Activated CD4-positive, alpha-beta memory T cell treated with anti-CD3 and anti-CD28 coated beads, Interleukin-2, amount 10 ng/mL, durations not matched to agents 7 days and 5 days (primary cell): ENCODE data around the gene PAIP2. TPM values are rescaled to one million over a fixed set of nuclear protein-coding genes. Genes with fewer than 3 reads are reported as not detected.

ENCODE experiments used
- CTCF ChIA-PET: fragments of 350-600 bp; sonication (Branson Sonifier 250); formaldehyde crosslinking; loops from one replicate; lab custom pipeline; 2021; ENCODE audit warnings: antibody characterized with exemption, inconsistent platforms; lab: Charles Lee
- POLR2A ChIA-PET: fragments of 350-600 bp; sonication (Branson Sonifier 250); formaldehyde crosslinking; loops from one replicate; lab custom pipeline; 2021; ENCODE audit warnings: antibody characterized with exemption; lab: Charles Lee
- DNase-seq: peaks from one replicate; pipeline ENCODE4 v3.0.0-alpha.2; 2020
- H3K27ac Mint-ChIP-seq: one replicate; pipeline ENCODE4 v1.8.0; 2021; ENCODE audit warnings: mild to moderate bottlenecking, mixed read lengths
- H3K27me3 Mint-ChIP-seq: one replicate; pipeline ENCODE4 v1.8.0; 2021; ENCODE audit warnings: mixed read lengths
- H3K36me3 Mint-ChIP-seq: one replicate; pipeline ENCODE4 v1.8.0; 2021; ENCODE audit warnings: low read depth, mixed read lengths
- H3K4me1 Mint-ChIP-seq: one replicate; pipeline ENCODE4 v1.8.0; 2021; ENCODE audit warnings: mixed read lengths
- H3K4me3 Mint-ChIP-seq: one replicate; pipeline ENCODE4 v1.8.0; 2021; ENCODE audit warnings: mild to moderate bottlenecking, mixed read lengths
- H3K9me3 Mint-ChIP-seq: one replicate; pipeline ENCODE4 v1.8.0; 2021; ENCODE audit warnings: mixed read lengths
- total RNA-seq, 2 experiments: library from RNA; stranded (reverse); gene quantifications; one replicate each; pipeline ENCODE4 v1.2.3, GENCODE V29; 2021

The PAIP2 gene
- total RNA-seq, 2 experiments from 2014 or later, result 127 to 130 TPM

DNA sequence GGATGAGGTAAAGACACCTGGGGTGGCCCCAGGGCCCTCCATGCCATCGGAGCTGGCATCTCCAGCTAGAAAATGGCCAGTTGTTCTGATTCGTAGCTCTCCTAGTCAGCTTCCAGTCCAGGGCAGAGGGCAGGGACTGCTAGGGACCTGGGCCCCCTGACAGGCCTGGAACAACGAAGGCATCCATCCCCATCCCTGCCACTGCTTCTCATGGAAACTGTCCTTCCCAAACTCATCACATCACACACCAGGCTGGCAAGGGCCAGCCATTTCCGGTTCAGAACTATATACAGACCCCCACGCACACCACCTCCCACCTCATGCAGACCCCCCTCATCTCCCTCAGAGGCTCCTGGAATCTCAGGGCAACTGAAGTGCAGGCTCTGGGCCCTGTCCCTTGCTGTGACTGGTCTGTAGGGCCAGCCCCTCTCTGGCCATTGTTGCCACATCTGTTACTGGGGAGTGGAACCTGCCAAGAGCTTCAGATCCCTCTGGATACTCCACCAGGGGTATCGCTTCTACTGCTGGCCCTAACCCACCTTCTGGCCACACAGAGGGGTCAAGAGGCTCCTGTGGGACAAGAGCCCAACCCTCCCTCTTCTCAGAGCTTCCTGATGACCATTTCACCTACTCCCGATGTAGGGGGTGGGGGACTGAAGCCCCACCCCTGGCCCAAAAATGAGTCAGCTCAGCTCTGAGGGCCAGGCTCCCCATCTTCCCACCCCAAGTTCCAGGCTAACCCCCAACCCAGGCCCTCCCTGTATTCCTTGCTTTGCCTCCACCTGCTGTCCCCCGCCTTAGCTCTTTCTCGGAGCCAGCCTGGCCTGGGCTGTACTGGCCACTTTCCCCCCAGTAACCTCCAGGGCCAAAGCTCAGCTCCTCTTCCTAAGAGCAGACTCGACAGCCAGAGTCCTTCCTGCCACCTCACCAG, 49.2 kb downstream of the PAIP2 start:
- H3K9me3 Mint-ChIP-seq, result no peaks in the 10 kb centered on the region
- no peak for DNase-seq
- POLR2A ChIA-PET, result interaction anchor here (0.9 to 10.9 kb wide), 29 partner anchors 9 to 848 kb away, joined by 3 to 122 read pairs (median 5); partner anchors contain the start of genes ETF1, HSPA9, MATR3 and PAIP2
- H3K36me3 Mint-ChIP-seq, result peaks cover 14% of the 10 kb centered on the region
- peak overlapping the region; percentile 99 for H3K27ac Mint-ChIP-seq
- CTCF ChIA-PET, result interaction anchor here (0.6 to 5.2 kb wide), 10 partner anchors 9 to 139 kb away, joined by 3 to 26 read pairs (median 6); partner anchors contain the start of genes PAIP2 and SPATA24
- H3K4me1 Mint-ChIP-seq, result peaks cover 64% of the 10 kb centered on the region
- H3K4me3 Mint-ChIP-seq, result peak overlapping the region; percentile 99
- no peaks in the 10 kb centered on the region for H3K27me3 Mint-ChIP-seq

- Mint-ChIP-seq H3K27ac (peak overlapping the region; percentile 99), H3K4me3 (peak overlapping the region; percentile 99), H3K36me3 (peaks cover 22% of the 10 kb centered on the region), H3K27me3 (no peaks in the 10 kb centered on the region), H3K4me1 (peaks cover 63% of the 10 kb centered on the region), H3K9me3 (no peaks in the 10 kb centered on the region)
- ChIA-PET CTCF (interaction anchor here (0.6 to 5.2 kb wide), 12 partner anchors 9 to 170 kb away, joined by 3 to 26 read pairs (median 5); partner anchors contain the start of genes PAIP2, SPATA24 and STING1), POLR2A (interaction anchor here (0.7 to 10.9 kb wide), 27 partner anchors 10 to 849 kb away, joined by 3 to 122 read pairs (median 5); partner anchors contain the start of genes DNAJC18, ETF1, HSPA9 and MATR3)
- DNase-seq, result peak; percentile 58
Measured at GRCh38 chr5:139391570-139392323, 50.1 kb downstream of the PAIP2 start.

DNA sequence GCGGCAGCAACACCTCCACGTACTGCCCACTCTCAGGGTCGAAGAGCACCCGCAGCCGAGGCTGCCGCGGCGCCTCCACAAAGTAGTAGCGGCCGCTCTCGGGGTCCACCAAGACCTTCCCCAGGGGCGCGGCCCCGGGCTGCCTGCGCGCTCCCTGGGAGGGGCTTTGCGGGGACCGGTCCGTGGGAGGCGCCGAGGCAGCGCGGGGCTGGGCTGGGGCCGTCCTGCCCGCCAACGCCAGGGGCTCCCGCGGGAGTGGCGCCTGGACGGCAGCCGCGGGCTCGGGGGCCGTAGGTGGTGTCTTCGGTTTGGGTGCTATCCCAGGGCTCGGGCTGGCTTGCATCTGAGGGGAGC, 50.6 kb downstream of the PAIP2 start:
- Mint-ChIP-seq H3K27me3 (no peaks in the 10 kb centered on the region), H3K9me3 (no peaks in the 10 kb centered on the region), H3K27ac (peak overlapping the region; percentile 99), H3K4me3 (peak overlapping the region; percentile 99), H3K36me3 (peaks cover 27% of the 10 kb centered on the region), H3K4me1 (peaks cover 66% of the 10 kb centered on the region)
- ChIA-PET POLR2A (interaction anchor here (0.7 to 10.9 kb wide), 20 partner anchors 12 to 849 kb away, joined by 3 to 122 read pairs (median 6); partner anchors contain the start of genes DNAJC18, ETF1, HSPA9 and MATR3), CTCF (interaction anchor here (0.7 to 5.2 kb wide), 8 partner anchors 10 to 169 kb away, joined by 3 to 26 read pairs (median 4); partner anchors contain the start of genes PAIP2, SPATA24 and STING1)
- no peak for DNase-seq

GRCh38 chr5:139392678-139393496, 51.2 kb downstream of the PAIP2 start:
- peak; percentile 92 for DNase-seq
- Mint-ChIP-seq H3K4me1 (peaks cover 65% of the 10 kb centered on the region), H3K4me3 (peak overlapping the region; percentile 99), H3K36me3 (peaks cover 29% of the 10 kb centered on the region), H3K27ac (peak overlapping the region; percentile 90), H3K27me3 (no peaks in the 10 kb centered on the region), H3K9me3 (no peaks in the 10 kb centered on the region)
- POLR2A ChIA-PET, result interaction anchor here (0.6 to 10.9 kb wide), 20 partner anchors 12 to 817 kb away, joined by 3 to 122 read pairs (median 7); partner anchors contain the start of genes DNAJC18, HSPA9, MATR3 and PAIP2
- CTCF ChIA-PET, result interaction anchor here (0.6 to 5.2 kb wide), 11 partner anchors 10 to 169 kb away, joined by 3 to 26 read pairs (median 3); partner anchors contain the start of genes PAIP2, SPATA24 and STING1

GRCh38 chr5:139393497-139394122, 52.0 kb downstream of the PAIP2 start:
- H3K4me3 Mint-ChIP-seq, result peak overlapping the region; percentile 99
- ChIA-PET POLR2A (interaction anchor here (0.6 to 10.9 kb wide), 12 partner anchors 10 to 182 kb away, joined by 3 to 122 read pairs (median 10); partner anchors contain the start of genes DNAJC18, MATR3, PAIP2 and SPATA24), CTCF (interaction anchor here (0.6 to 5.2 kb wide), 9 partner anchors 9 to 168 kb away, joined by 3 to 26 read pairs (median 4); partner anchors contain the start of genes PAIP2, SPATA24 and STING1)
- H3K27me3 Mint-ChIP-seq, result no peaks in the 10 kb centered on the region
- peak; percentile 39 for DNase-seq
- peak overlapping the region; percentile 90 for H3K27ac Mint-ChIP-seq
- no peaks in the 10 kb centered on the region for H3K9me3 Mint-ChIP-seq
- peaks cover 27% of the 10 kb centered on the region for H3K36me3 Mint-ChIP-seq
- H3K4me1 Mint-ChIP-seq, result peaks cover 63% of the 10 kb centered on the region

DNA sequence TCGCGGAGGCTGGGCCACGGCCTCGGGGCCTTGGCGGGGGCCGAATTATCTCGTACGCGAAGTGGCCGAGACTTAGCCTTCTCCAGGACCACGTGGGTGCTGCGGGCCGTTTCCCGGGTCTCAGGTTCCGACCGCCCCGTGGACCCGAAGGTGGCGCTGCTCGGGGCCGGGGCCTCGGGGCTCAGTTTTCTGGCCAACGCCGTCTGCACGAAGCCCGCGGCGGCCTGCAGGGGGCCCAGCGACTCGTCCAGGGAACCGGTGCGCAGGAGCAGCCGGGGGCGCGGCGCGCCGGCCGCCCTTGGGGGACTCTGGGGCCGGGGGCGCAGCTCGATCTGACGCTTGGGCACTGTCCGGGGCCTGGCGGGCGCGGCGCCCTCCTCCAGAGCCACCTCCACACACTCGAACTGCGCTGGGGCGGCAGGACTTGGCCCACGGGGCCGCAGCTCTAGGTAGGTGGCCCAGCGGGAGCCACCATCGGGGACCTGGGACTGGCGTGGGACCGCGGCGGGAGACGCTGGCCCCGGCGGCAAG, 52.5 kb downstream of the PAIP2 start:
- Mint-ChIP-seq H3K9me3 (no peaks in the 10 kb centered on the region), H3K36me3 (peaks cover 28% of the 10 kb centered on the region), H3K27ac (peak overlapping the region; percentile 90), H3K4me3 (peak overlapping the region; percentile 99), H3K27me3 (no peaks in the 10 kb centered on the region), H3K4me1 (peaks cover 60% of the 10 kb centered on the region)
- CTCF ChIA-PET, result interaction anchor here (0.6 to 5.2 kb wide), 4 partner anchors 9 to 143 kb away, joined by 3 to 26 read pairs (median 10); partner anchors contain the start of gene SPATA24
- DNase-seq, result peak; percentile 65
- POLR2A ChIA-PET, result interaction anchor here (1.9 to 10.9 kb wide), 5 partner anchors 9 to 100 kb away, joined by 7 to 122 read pairs (median 52); partner anchors contain the start of genes MATR3, PAIP2, SPATA24 and STING1

- Mint-ChIP-seq H3K4me1 (peaks cover 59% of the 10 kb centered on the region), H3K27me3 (no peaks in the 10 kb centered on the region), H3K36me3 (peaks cover 31% of the 10 kb centered on the region), H3K27ac (peak within 1 kb of the TSS; percentile 90), H3K4me3 (peak within 1 kb of the TSS; percentile 99), H3K9me3 (no peaks in the 10 kb centered on the region)
- ChIA-PET CTCF (interaction anchor here (0.6 to 5.2 kb wide), 4 partner anchors 8 to 144 kb away, joined by 3 to 26 read pairs (median 10); partner anchors contain the start of gene SPATA24), POLR2A (interaction anchor here (0.8 to 10.9 kb wide), 6 partner anchors 9 to 168 kb away, joined by 3 to 122 read pairs (median 10); partner anchors contain the start of genes PAIP2, SPATA24 and STING1)
- DNase-seq, result no peak
Measured at GRCh38 chr5:139394654-139395566, 53.3 kb downstream of the PAIP2 start, which contains the start of gene PROB1. Gene PROB1 (minus strand): TSS chr5:139395104. CDS start chr5:139395081, 23 bp downstream.

- no peak for DNase-seq
- no peaks in the 10 kb centered on the region for H3K9me3 Mint-ChIP-seq
- H3K4me1 Mint-ChIP-seq, result peaks cover 48% of the 10 kb centered on the region
- peak overlapping the region; percentile 40 for H3K27ac Mint-ChIP-seq
- H3K36me3 Mint-ChIP-seq, result peaks cover 31% of the 10 kb centered on the region
- peak overlapping the region; percentile 59 for H3K4me3 Mint-ChIP-seq
- H3K27me3 Mint-ChIP-seq, result no peaks in the 10 kb centered on the region
- POLR2A ChIA-PET, result interaction anchor here (0.8 to 10.9 kb wide), 5 partner anchors 8 to 167 kb away, joined by 3 to 122 read pairs (median 6); partner anchors contain the start of genes PAIP2 and SPATA24
- CTCF ChIA-PET, result interaction anchor here (1.3 kb wide), 1 partner anchor 19 kb away, joined by 5 read pairs; no protein-coding TSS in a partner anchor
Measured at GRCh38 chr5:139395844-139396640, 54.4 kb downstream of the PAIP2 start.

DNA sequence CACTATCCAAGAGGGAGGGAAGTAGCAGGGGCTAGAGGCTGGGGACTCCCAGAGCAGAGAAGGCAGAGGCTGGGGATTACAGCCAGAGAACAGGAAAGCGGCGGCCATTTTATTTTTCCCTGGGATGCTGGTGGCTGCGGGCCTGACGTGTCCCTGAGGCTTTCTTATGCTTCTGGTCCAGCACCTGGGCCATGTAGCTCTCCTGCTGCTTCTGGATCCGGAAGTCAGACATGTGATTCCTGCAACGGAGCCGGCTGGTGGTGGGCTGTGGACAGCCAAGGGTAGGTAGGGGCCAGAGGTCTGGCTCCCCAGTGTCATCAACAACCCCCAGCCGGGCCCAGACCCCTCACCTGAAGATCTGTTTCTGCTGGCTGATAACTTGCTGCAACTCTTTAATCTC, 55.0 kb downstream of the PAIP2 start:
- DNase-seq, result no peak
- Mint-ChIP-seq H3K9me3 (no peaks in the 10 kb centered on the region), H3K4me3 (no peak overlapping the region), H3K27ac (no peak overlapping the region), H3K36me3 (peaks cover 28% of the 10 kb centered on the region), H3K4me1 (peaks cover 41% of the 10 kb centered on the region), H3K27me3 (no peaks in the 10 kb centered on the region)
- ChIA-PET CTCF (interaction anchor here (1.3 kb wide), 1 partner anchor 18 kb away, joined by 5 read pairs; no protein-coding TSS in a partner anchor), POLR2A (interaction anchor here (1.4 to 2.8 kb wide), 2 partner anchors 7 to 19 kb away, joined by 4 to 13 read pairs; partner anchors contain the start of gene SPATA24)
